ENCODE measurements around the gene PDE10A.

PDE10A gene

DNA sequence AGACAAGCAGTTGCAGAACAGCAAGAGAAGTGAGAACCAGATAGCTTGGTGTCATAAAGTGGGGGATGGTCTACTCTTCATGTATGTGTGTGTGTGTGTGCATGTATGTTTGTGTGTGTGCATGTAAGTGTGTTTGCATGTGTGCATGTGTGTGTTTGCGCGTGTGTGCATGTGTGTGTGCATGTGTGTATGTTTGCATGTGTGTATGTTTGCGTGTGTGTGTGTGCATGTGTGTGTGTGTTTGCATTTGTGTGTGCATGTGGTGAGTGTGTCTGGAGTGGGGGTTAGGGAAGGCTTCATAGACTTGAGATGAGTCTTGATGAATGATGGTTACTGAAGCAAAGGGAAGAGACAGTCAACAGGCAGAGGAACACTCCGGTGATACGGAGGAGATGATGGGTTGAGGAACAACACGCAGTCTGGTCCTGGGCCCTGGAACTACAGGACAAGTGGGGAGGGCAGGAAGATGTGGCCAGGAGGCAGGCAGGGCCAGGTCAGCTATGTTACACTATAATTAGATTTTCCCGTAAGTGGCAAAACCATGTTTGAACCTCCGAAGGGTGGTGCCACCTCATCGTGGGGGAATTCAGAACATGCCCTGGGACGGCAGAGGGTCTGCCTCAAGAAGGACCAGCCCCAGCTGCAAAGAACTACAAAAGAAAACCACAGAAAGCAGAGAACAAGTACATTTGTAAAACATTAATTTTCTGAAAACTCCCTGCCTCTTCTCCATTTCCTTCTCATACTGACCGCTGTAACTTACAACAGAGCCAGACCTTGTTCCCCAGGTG lies 38.7 kb upstream of the PDE10A start:
- no peak for ATAC-seq
- TF ChIP-seq ESRRG (CRISPR knock-in tag; IDR thresholded peaks at IDR 0.05) (no peak), ZFP3 (CRISPR knock-in tag; IDR thresholded peaks at IDR 0.05) (no peak), ZNF70 (CRISPR knock-in tag; IDR thresholded peaks at IDR 0.05) (no peak)

DNA sequence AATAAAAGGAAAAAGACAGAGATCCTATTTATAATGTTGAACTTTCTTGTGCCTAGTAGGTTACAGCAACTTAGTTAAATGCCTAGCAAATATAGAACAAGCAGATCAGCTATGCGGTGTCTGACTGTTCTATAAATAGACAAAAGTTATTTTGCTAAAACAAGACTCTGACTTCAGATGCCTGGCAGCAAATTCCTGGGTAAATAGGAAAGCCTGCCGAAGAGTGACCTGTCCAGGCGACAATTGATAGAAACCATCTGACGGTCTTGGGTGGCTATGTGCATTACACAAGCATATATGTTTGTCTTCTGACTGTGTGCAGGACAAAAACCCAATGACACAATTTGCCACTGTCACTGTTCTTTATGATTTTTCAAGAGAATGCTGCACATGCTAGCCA lies 38.0 kb upstream of the PDE10A start:
- no peak for ATAC-seq
- TF ChIP-seq BACH2 (CRISPR knock-in tag; IDR thresholded peaks at IDR 0.05; ENCODE audit: borderline replicate concordance) = no peak
- TF ChIP-seq GLIS3 (CRISPR knock-in tag; IDR thresholded peaks at IDR 0.05) = no peak
- TF ChIP-seq, protein P1, sequence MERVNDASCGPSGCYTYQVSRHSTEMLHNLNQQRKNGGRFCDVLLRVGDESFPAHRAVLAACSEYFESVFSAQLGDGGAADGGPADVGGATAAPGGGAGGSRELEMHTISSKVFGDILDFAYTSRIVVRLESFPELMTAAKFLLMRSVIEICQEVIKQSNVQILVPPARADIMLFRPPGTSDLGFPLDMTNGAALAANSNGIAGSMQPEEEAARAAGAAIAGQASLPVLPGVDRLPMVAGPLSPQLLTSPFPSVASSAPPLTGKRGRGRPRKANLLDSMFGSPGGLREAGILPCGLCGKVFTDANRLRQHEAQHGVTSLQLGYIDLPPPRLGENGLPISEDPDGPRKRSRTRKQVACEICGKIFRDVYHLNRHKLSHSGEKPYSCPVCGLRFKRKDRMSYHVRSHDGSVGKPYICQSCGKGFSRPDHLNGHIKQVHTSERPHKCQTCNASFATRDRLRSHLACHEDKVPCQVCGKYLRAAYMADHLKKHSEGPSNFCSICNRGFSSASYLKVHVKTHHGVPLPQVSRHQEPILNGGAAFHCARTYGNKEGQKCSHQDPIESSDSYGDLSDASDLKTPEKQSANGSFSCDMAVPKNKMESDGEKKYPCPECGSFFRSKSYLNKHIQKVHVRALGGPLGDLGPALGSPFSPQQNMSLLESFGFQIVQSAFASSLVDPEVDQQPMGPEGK (CRISPR knock-in tag; IDR thresholded peaks at IDR 0.05; ENCODE audit: borderline replicate concordance) = no peak
- no peak for TF ChIP-seq PPARA (CRISPR knock-in tag; IDR thresholded peaks at IDR 0.05; ENCODE audit: borderline replicate concordance)

DNA sequence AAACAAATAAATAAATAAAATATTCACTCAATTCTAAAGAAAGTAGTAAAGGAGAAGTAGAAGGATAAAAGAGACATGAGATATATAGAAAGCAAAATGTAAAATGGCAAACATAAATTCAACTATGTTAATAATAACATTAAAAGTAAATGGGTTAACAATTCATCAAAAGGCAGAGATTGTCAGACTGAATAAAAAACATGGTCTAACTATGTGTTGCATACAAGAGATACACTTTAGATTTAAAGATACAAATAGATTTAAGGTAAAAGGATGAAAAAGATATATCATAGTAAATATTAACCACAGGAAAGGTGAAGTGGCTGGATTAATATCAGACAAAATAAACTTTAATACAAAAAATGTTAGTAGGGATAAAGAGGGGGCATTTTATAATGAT lies 35.8 kb upstream of the PDE10A start:
- no peak for ATAC-seq
- TF ChIP-seq, protein P2, sequence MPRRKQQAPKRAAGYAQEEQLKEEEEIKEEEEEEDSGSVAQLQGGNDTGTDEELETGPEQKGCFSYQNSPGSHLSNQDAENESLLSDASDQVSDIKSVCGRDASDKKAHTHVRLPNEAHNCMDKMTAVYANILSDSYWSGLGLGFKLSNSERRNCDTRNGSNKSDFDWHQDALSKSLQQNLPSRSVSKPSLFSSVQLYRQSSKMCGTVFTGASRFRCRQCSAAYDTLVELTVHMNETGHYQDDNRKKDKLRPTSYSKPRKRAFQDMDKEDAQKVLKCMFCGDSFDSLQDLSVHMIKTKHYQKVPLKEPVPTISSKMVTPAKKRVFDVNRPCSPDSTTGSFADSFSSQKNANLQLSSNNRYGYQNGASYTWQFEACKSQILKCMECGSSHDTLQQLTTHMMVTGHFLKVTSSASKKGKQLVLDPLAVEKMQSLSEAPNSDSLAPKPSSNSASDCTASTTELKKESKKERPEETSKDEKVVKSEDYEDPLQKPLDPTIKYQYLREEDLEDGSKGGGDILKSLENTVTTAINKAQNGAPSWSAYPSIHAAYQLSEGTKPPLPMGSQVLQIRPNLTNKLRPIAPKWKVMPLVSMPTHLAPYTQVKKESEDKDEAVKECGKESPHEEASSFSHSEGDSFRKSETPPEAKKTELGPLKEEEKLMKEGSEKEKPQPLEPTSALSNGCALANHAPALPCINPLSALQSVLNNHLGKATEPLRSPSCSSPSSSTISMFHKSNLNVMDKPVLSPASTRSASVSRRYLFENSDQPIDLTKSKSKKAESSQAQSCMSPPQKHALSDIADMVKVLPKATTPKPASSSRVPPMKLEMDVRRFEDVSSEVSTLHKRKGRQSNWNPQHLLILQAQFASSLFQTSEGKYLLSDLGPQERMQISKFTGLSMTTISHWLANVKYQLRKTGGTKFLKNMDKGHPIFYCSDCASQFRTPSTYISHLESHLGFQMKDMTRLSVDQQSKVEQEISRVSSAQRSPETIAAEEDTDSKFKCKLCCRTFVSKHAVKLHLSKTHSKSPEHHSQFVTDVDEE (CRISPR knock-in tag; IDR thresholded peaks at IDR 0.05) = no peak
- no peak for TF ChIP-seq ESRRG (CRISPR knock-in tag; IDR thresholded peaks at IDR 0.05)
- no peak for TF ChIP-seq ZNF565 (CRISPR knock-in tag; conservative IDR thresholded peaks at IDR 0.05; ENCODE audit: low read depth)
- TF ChIP-seq PPARA (CRISPR knock-in tag; IDR thresholded peaks at IDR 0.05; ENCODE audit: borderline replicate concordance) = no peak
- TF ChIP-seq RARB (CRISPR knock-in tag; IDR thresholded peaks at IDR 0.05) = no peak
- TF ChIP-seq, protein P3, sequence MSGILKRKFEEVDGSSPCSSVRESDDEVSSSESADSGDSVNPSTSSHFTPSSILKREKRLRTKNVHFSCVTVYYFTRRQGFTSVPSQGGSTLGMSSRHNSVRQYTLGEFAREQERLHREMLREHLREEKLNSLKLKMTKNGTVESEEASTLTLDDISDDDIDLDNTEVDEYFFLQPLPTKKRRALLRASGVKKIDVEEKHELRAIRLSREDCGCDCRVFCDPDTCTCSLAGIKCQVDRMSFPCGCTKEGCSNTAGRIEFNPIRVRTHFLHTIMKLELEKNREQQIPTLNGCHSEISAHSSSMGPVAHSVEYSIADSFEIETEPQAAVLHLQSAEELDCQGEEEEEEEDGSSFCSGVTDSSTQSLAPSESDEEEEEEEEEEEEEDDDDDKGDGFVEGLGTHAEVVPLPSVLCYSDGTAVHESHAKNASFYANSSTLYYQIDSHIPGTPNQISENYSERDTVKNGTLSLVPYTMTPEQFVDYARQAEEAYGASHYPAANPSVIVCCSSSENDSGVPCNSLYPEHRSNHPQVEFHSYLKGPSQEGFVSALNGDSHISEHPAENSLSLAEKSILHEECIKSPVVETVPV (CRISPR knock-in tag; IDR thresholded peaks at IDR 0.05) = no peak
- TF ChIP-seq ZC3H10 (CRISPR knock-in tag; IDR thresholded peaks at IDR 0.05) = no peak
- TF ChIP-seq GLIS3 (CRISPR knock-in tag; IDR thresholded peaks at IDR 0.05) = no peak
- no peak for TF ChIP-seq ZNF70 (CRISPR knock-in tag; IDR thresholded peaks at IDR 0.05)

DNA sequence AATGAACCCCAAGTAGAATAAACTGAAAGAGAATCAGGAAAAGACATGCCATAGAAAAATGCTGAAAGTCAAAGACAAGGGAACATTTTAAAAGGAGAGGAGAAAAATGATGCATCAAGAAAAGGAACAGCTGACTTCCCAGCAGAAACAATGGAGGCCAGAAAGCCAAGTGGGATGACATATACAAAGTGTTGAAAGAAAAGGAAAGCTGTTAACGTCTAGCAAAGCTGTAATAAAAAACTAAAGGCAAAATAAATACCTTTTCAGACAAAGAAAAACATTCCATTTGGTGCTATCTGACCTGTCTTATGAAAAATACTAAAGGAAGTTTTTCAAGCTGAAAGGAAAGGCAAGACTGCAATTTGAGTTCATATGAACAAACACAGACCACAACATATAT lies 34.1 kb upstream of the PDE10A start:
- no peak for TF ChIP-seq ISL1 (CRISPR knock-in tag; IDR thresholded peaks at IDR 0.05)
- no peak for ATAC-seq

DNA sequence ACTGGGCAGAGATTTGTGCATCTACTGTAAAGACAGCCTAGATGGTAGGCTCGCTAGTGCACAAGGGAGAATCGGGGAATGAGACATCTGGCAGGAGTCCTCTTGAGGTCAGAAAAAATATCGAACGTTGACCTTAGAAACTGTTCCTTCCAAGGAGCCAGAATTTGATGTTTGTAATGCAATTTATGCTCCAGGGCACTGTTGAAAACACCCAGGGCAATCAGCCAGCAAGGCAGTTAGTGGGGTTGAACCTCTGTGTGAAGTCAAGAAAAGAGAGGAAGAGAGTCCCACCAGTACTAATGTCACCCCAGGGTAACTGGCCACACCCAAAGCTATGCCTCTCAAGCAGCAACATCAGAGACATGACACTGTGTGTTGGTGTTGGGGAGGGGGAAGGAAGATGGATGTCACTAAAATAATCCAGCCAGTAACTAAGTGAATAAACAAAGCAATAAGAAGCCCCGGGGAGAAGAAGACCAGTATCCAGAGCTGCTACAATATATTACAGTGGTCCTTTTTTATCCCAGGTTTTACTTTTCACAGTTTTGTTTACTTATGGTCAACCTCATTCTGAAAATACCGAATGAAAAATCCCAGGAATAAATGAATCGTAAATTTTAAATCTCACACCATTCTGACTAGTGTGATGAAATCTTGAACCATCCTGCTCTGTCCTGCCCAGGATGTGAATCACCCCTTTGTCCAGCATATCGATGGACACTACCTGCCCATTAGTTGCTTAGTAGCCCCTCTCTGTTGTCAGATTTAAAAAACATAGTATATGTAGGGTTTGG lies 32.9 kb upstream of the PDE10A start:
- TF ChIP-seq, protein P4, sequence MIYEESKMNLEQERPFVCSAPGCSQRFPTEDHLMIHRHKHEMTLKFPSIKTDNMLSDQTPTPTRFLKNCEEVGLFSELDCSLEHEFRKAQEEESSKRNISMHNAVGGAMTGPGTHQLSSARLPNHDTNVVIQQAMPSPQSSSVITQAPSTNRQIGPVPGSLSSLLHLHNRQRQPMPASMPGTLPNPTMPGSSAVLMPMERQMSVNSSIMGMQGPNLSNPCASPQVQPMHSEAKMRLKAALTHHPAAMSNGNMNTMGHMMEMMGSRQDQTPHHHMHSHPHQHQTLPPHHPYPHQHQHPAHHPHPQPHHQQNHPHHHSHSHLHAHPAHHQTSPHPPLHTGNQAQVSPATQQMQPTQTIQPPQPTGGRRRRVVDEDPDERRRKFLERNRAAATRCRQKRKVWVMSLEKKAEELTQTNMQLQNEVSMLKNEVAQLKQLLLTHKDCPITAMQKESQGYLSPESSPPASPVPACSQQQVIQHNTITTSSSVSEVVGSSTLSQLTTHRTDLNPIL (CRISPR knock-in tag; IDR thresholded peaks at IDR 0.05; ENCODE audit: low read depth) = no peak
- TF ChIP-seq OSR1 (CRISPR knock-in tag; IDR thresholded peaks at IDR 0.05) = no peak
- TF ChIP-seq CSDC2 (CRISPR knock-in tag; IDR thresholded peaks at IDR 0.05) = no peak
- no peak for TF ChIP-seq ISL1 (CRISPR knock-in tag; IDR thresholded peaks at IDR 0.05)
- TF ChIP-seq ZFP3 (CRISPR knock-in tag; IDR thresholded peaks at IDR 0.05) = no peak
- TF ChIP-seq PPARA (CRISPR knock-in tag; IDR thresholded peaks at IDR 0.05; ENCODE audit: borderline replicate concordance) = no peak
- TF ChIP-seq ZFP30 (CRISPR knock-in tag; IDR thresholded peaks at IDR 0.05) = no peak
- no peak for TF ChIP-seq ARNTL (CRISPR knock-in tag; IDR thresholded peaks at IDR 0.05; ENCODE audit: borderline replicate concordance, low read depth)
- no peak for TF ChIP-seq GLIS3 (CRISPR knock-in tag; IDR thresholded peaks at IDR 0.05)
- TF ChIP-seq, protein P5, sequence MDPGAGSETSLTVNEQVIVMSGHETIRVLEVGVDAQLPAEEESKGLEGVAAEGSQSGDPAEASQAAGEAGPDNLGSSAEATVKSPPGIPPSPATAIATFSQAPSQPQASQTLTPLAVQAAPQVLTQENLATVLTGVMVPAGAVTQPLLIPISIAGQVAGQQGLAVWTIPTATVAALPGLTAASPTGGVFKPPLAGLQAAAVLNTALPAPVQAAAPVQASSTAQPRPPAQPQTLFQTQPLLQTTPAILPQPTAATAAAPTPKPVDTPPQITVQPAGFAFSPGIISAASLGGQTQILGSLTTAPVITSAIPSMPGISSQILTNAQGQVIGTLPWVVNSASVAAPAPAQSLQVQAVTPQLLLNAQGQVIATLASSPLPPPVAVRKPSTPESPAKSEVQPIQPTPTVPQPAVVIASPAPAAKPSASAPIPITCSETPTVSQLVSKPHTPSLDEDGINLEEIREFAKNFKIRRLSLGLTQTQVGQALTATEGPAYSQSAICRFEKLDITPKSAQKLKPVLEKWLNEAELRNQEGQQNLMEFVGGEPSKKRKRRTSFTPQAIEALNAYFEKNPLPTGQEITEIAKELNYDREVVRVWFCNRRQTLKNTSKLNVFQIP (CRISPR knock-in tag; IDR thresholded peaks at IDR 0.05; ENCODE audit: borderline replicate concordance, low read depth) = no peak
- TF ChIP-seq RARB (CRISPR knock-in tag; IDR thresholded peaks at IDR 0.05) = no peak
- no peak for TF ChIP-seq ZNF8 (CRISPR knock-in tag; IDR thresholded peaks at IDR 0.05)

More for the DNA sequence above, 32.9 kb upstream of the PDE10A start:
- no peak for ATAC-seq

Measured in SK-N-SH treated with all-trans-retinoic acid at 6 μM for 48 hours (cell line).